PC-3 (cell line): Measurements from ENCODE around the gene NLN.
"Not testable (repeated sequence)": the region's sequence is repeated elsewhere in the genome, so short reads cannot be mapped to it uniquely, and the experiment has no call there.

Source experiments
- CTCF ChIP-seq: fragments of 300-600 bp; sonication (generic); conservative IDR thresholded peaks from 2 replicates; pipeline ENCODE4 v1.5.1; 2017; ENCODE audit warnings: antibody characterized with exemption, low read depth, mild to moderate bottlenecking, low read length
- EZH2 ChIP-seq: fragments of 300-600 bp; sonication (generic); IDR thresholded peaks from one replicate; pipeline ENCODE4 v1.6.1; 2017; ENCODE audit warnings: antibody characterized with exemption, mild to moderate bottlenecking, low read length; ENCODE audit not compliant: unreplicated experiment

- not testable (repeated sequence) for TF ChIP-seq EZH2, CTCF
Measured at GRCh38 chr5:65676056-65676455, 45.9 kb upstream of the NLN start.
